ENCODE data around the gene IGSF11. TPM values are rescaled to one million over a fixed set of nuclear protein-coding genes. Genes with fewer than 3 reads are reported as not detected.

Gene IGSF11
- total and polyA plus RNA-seq, 2 of the 4 experiments (the other 2 are of a cell fraction), result 0.18 TPM; not detected in 1

GRCh38 chr3:118910332-118910731, 124.3 kb downstream of the IGSF11 start:
- no peak overlapping the region for H3K18ac ChIP-seq (ENCODE audit: low read depth, low read length)
- H3K56ac ChIP-seq (ENCODE audit: extremely low read depth, insufficient read depth, low read length), result no peak overlapping the region
- H3K27me3 ChIP-seq (ENCODE audit: control insufficient read depth, insufficient read depth, low read length), result no peaks in the 10 kb centered on the region
- no peaks in the 10 kb centered on the region for H3K4me1 ChIP-seq (ENCODE audit: control insufficient read depth, insufficient read depth, low read length)
- no peak overlapping the region for H3K9ac ChIP-seq (ENCODE audit: low read depth, low read length)
- no peak overlapping the region for H4K5ac ChIP-seq (ENCODE audit: low read depth, low read length)
- no peak overlapping the region for H2BK5ac ChIP-seq (ENCODE audit: low read depth, low read length, poor library complexity, severe bottlenecking)
- DNase-seq (no peak), ATAC-seq (ENCODE audit: low read depth) (no peak)
- H2BK120ac ChIP-seq (ENCODE audit: low read depth, low read length), result no peak overlapping the region
- H3K14ac ChIP-seq (replicated peaks; ENCODE audit: low read depth, low read length), result no peak overlapping the region
- H2AK9ac ChIP-seq (replicated peaks; ENCODE audit: low read depth, low read length, poor library complexity), result no peak overlapping the region
- H3K23ac ChIP-seq (ENCODE audit: low read depth, low read length), result no peak overlapping the region
- POLR2A ChIA-PET (ENCODE audit: unreplicated experiment), result no interaction called here
- H3K36me3 ChIP-seq (ENCODE audit: control insufficient read depth, insufficient read depth, low read length), result no peaks in the 10 kb centered on the region
- CTCF ChIA-PET, result no interaction called here
- in situ Hi-C loops (cut with MboI; ENCODE audit: low sequenced_read_pairs), result no loop called here
- H3K9me1 ChIP-seq (ENCODE audit: insufficient read depth, low read length), result no peaks in the 10 kb centered on the region
- BruUV-seq (replicated peaks), result no TSS peak
- no CpG with 5 or more reads among the region's 3 CpGs for WGBS, 2 experiments (ENCODE audit: extremely low coverage in 2 of 2, insufficient read length in 1 of 2)
- H3K4me2 ChIP-seq (ENCODE audit: low read depth, low read length), result no peak overlapping the region
- no peak overlapping the region for H3K27ac ChIP-seq (ENCODE audit: insufficient read depth, low read length)
- no peak overlapping the region for H3K4ac ChIP-seq (ENCODE audit: low read depth, low read length)
- H2BK15ac ChIP-seq (ENCODE audit: low read depth, low read length), result no peak overlapping the region
- H2AK5ac ChIP-seq (ENCODE audit: low read depth, low read length), result no peak overlapping the region
- no peak overlapping the region for H2BK20ac ChIP-seq (ENCODE audit: low read depth, low read length)
- no peak overlapping the region for H4K8ac ChIP-seq (ENCODE audit: low read depth in 2 of 2, low read length in 2 of 2)
- no peaks in the 10 kb centered on the region for H3K9me3 ChIP-seq (ENCODE audit: control insufficient read depth, insufficient read depth, low read length)
- TF ChIP-seq NFE2L2 (IDR thresholded peaks at IDR 0.05; ENCODE audit: low read depth, low read length), result no peak
- TF ChIP-seq FOS (IDR thresholded peaks at IDR 0.05; ENCODE audit: low read depth, low read length), result no peak
- no peak for TF ChIP-seq MAZ (IDR thresholded peaks at IDR 0.05; ENCODE audit: borderline replicate concordance, low read depth, low read length)
- no peak for TF ChIP-seq MXI1 (IDR thresholded peaks at IDR 0.05; ENCODE audit: borderline replicate concordance, low read depth, low read length)
- no peak for TF ChIP-seq POLR2A (IDR thresholded peaks at IDR 0.05; ENCODE audit: low read depth, low read length)
- no peak for TF ChIP-seq MAFK (IDR thresholded peaks at IDR 0.05; ENCODE audit: low read depth, low read length)
- TF ChIP-seq RCOR1 (IDR thresholded peaks at IDR 0.05; ENCODE audit: insufficient replicate concordance, low read length), result no peak
- TF ChIP-seq CTCF (conservative IDR thresholded peaks at IDR 0.05; ENCODE audit: low read depth, low read length), result no peak
- TF ChIP-seq, protein P1, sequence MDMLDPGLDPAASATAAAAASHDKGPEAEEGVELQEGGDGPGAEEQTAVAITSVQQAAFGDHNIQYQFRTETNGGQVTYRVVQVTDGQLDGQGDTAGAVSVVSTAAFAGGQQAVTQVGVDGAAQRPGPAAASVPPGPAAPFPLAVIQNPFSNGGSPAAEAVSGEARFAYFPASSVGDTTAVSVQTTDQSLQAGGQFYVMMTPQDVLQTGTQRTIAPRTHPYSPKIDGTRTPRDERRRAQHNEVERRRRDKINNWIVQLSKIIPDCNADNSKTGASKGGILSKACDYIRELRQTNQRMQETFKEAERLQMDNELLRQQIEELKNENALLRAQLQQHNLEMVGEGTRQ (IDR thresholded peaks at IDR 0.05; ENCODE audit: low read depth, low read length), result no peak
- TF ChIP-seq CHD1 (IDR thresholded peaks at IDR 0.05; ENCODE audit: low read depth, low read length), result no peak
- TF ChIP-seq RFX5 (IDR thresholded peaks at IDR 0.05; ENCODE audit: low read depth, low read length), result no peak
- no peak for TF ChIP-seq CEBPB (IDR thresholded peaks at IDR 0.05; ENCODE audit: low read depth, low read length)
- H4K20me1 ChIP-seq (ENCODE audit: insufficient read depth, low read length), result no peaks in the 10 kb centered on the region
- intact Hi-C loops (cut with micrococcal nuclease), result no loop called here
- no peak overlapping the region for H3K4me3 ChIP-seq (ENCODE audit: insufficient read depth, low read depth, low read length)
- no peaks in the 10 kb centered on the region for H3K79me1 ChIP-seq (ENCODE audit: low read depth in 1 of 2, low read length in 2 of 2)
- dilution Hi-C loops (cut with HindIII; ENCODE audit: low sequenced_read_pairs, unreplicated experiment), result no loop called here
- no peak overlapping the region for H4K91ac ChIP-seq (ENCODE audit: insufficient read depth, low read depth, low read length)
- no peak overlapping the region for H2AFZ ChIP-seq (replicated peaks; ENCODE audit: low read length, poor library complexity)
